ENCODE results near the gene EPHB4. TPM values are rescaled to one million over a fixed set of nuclear protein-coding genes. Genes with fewer than 3 reads are reported as not detected.

EPHB4 gene
- total RNA-seq, 4 donors from 2014 or later = 26.2 to 92.4 (median 59.0) TPM

GRCh38 chr7:100861616-100861985 lies 34.3 kb upstream of the EPHB4 start:
- intact Hi-C loops (cut with DNase I) = no loop called here
- Histone ChIP-seq H3K27me3 (no peaks in the 10 kb centered on the region), H3K36me3 (peaks cover 19 to 75% (median 42%) of the 10 kb centered on the region in 4 donors), H3K27ac (replicated peaks in 1 of 4) (no peak overlapping the region), H3K9me3 (no peaks in the 10 kb centered on the region), H3K4me3 (no peak overlapping the region), H3K4me1 (peaks cover 10 to 22% (median 19%) of the 10 kb centered on the region in 4 donors)
- 94% methylated on average over 13 of the region's 14 CpGs for WGBS
- DNase-seq (ENCODE audit: extremely low spot score) = no peak
- TF ChIP-seq POLR2AphosphoS5 (IDR thresholded peaks at IDR 0.05) = no peak
- no peak for TF ChIP-seq CTCF (IDR thresholded peaks at IDR 0.05)
- TF ChIP-seq POLR2A (IDR thresholded peaks at IDR 0.05; ENCODE audit: low read depth) = no peak
- no peak for TF ChIP-seq EP300 (IDR thresholded peaks at IDR 0.05)

GRCh38 chr7:100860702-100861615 lies 33.6 kb upstream of the EPHB4 start:
- no peak for DNase-seq (ENCODE audit: extremely low spot score)
- intact Hi-C loops (cut with DNase I) = no loop called here
- Histone ChIP-seq H3K27me3 (no peaks in the 10 kb centered on the region), H3K36me3 (peaks cover 19 to 81% (median 43%) of the 10 kb centered on the region in 4 donors), H3K4me3 (no peak overlapping the region), H3K9me3 (no peaks in the 10 kb centered on the region), H3K27ac (replicated peaks in 1 of 4) (no peak overlapping the region), H3K4me1 (peaks cover 4 to 16% (median 13%) of the 10 kb centered on the region in 4 donors)
- WGBS = 97% methylated on average over 14 of the region's 18 CpGs
- no peak for TF ChIP-seq CTCF (IDR thresholded peaks at IDR 0.05)
- no peak for TF ChIP-seq EP300 (IDR thresholded peaks at IDR 0.05)
- TF ChIP-seq POLR2A (IDR thresholded peaks at IDR 0.05; ENCODE audit: low read depth) = no peak
- no peak for TF ChIP-seq POLR2AphosphoS5 (IDR thresholded peaks at IDR 0.05)

GRCh38 chr7:100859856-100860255 lies 32.5 kb upstream of the EPHB4 start:
- Histone ChIP-seq H3K27me3 (no peaks in the 10 kb centered on the region), H3K4me3 (no peak overlapping the region), H3K4me1 (peaks cover 0 to 10% (median 8%) of the 10 kb centered on the region in 4 donors), H3K27ac (replicated peaks in 1 of 4) (no peak overlapping the region), H3K9me3 (no peaks in the 10 kb centered on the region), H3K36me3 (peaks cover 19 to 90% (median 46%) of the 10 kb centered on the region in 4 donors)
- DNase-seq (ENCODE audit: extremely low spot score) = no peak
- no peak for TF ChIP-seq EP300 (IDR thresholded peaks at IDR 0.05)
- no peak for TF ChIP-seq POLR2AphosphoS5 (IDR thresholded peaks at IDR 0.05)
- TF ChIP-seq CTCF (IDR thresholded peaks at IDR 0.05) = no peak
- no peak for TF ChIP-seq POLR2A (IDR thresholded peaks at IDR 0.05; ENCODE audit: low read depth)
- WGBS = 91% methylated on average over 15 of the region's 15 CpGs
- intact Hi-C loops (cut with DNase I) = loop anchor here (10.0 kb wide), 1 partner anchor 255 kb away; the partner anchor contains the start of gene PCOLCE

GRCh38 chr7:100856871-100857282 lies 29.6 kb upstream of the EPHB4 start:
- intact Hi-C loops (cut with DNase I) = loop anchor here (10.0 kb wide), 1 partner anchor 252 kb away; the partner anchor contains the start of gene PCOLCE
- TF ChIP-seq POLR2AphosphoS5 (IDR thresholded peaks at IDR 0.05) = no peak
- no peak for TF ChIP-seq CTCF (IDR thresholded peaks at IDR 0.05)
- TF ChIP-seq POLR2A (IDR thresholded peaks at IDR 0.05; ENCODE audit: low read depth) = no peak
- TF ChIP-seq EP300 (IDR thresholded peaks at IDR 0.05) = no peak
- H3K4me1 ChIP-seq = peaks cover 5 to 23% (median 22%) of the 10 kb centered on the region in 4 donors
- H3K9me3 ChIP-seq = no peaks in the 10 kb centered on the region
- H3K4me3 ChIP-seq = no peak overlapping the region
- whole genome bisulfite sequencing = 91% methylated on average over 16 of the region's 16 CpGs
- peaks cover 18 to 69% (median 37%) of the 10 kb centered on the region in 4 donors for H3K36me3 ChIP-seq
- H3K27ac ChIP-seq (replicated peaks in 1 of 4) = no peak overlapping the region
- no peaks in the 10 kb centered on the region for H3K27me3 ChIP-seq
- DNase-seq (ENCODE audit: extremely low spot score) = no peak

Data from esophagus muscularis mucosa (tissue), 4 donors.